HepG2 (cell line): ENCODE results near the gene PTPN22. TPM values are rescaled to one million over a fixed set of nuclear protein-coding genes. Genes with fewer than 3 reads are reported as not detected.
A peak's percentile ranks its signal among the peaks of the same experiment; 100 is the strongest.

Experiments used
- ARID2 ChIP-seq: sonication (generic); formaldehyde crosslinking; IDR thresholded peaks from 2 replicates; pipeline ENCODE4 v1.8.1; 2022; ENCODE audit warnings: mild to moderate bottlenecking, missing genetic modification reagents, borderline replicate concordance
- ASH2L ChIP-seq: fragments of 300-600, 200-600 bp; sonication (generic); IDR thresholded peaks from 2 replicates; pipeline ENCODE4 v1.7.0; 2017; ENCODE audit warnings: low read depth, mild to moderate bottlenecking, moderate library complexity, mixed read lengths, low read length; ENCODE audit not compliant: insufficient read length
- BCL3 ChIP-seq: sonication (generic); formaldehyde crosslinking; IDR thresholded peaks from 2 replicates; pipeline ENCODE4 v1.5.1; 2020; ENCODE audit warnings: mild to moderate bottlenecking, missing genetic modification reagents, moderate library complexity
- ELF4 ChIP-seq: sonication (generic); formaldehyde crosslinking; IDR thresholded peaks from 2 replicates; pipeline ENCODE4 v1.5.0; 2020; ENCODE audit warnings: missing genetic modification reagents, mild to moderate bottlenecking, moderate library complexity, borderline replicate concordance
- FOXO1 ChIP-seq: sonication (generic); formaldehyde crosslinking; IDR thresholded peaks from 2 replicates; pipeline ENCODE4 v1.4.0; 2020; ENCODE audit warnings: missing genetic modification reagents
- MYPOP ChIP-seq: sonication (generic); formaldehyde crosslinking; IDR thresholded peaks from 2 replicates; pipeline ENCODE4 v1.8.1; 2023; ENCODE audit warnings: mild to moderate bottlenecking, moderate library complexity, missing genetic modification reagents
- NCOA2 ChIP-seq: sonication (generic); formaldehyde crosslinking; IDR thresholded peaks from 2 replicates; pipeline ENCODE4 v1.8.0; 2022; ENCODE audit warnings: inconsistent platforms
- RELA ChIP-seq: sonication (generic); formaldehyde crosslinking; IDR thresholded peaks from 2 replicates; pipeline ENCODE4 v1.4.0; 2020; ENCODE audit warnings: missing genetic modification reagents
- TCF7L2 ChIP-seq: IDR thresholded peaks from 2 replicates; pipeline ENCODE4 v1.6.1; 2011; ENCODE audit warnings: mild to moderate bottlenecking, low read depth, low read length, moderate library complexity
- TFDP2 ChIP-seq: sonication (generic); formaldehyde crosslinking; IDR thresholded peaks from 2 replicates; pipeline ENCODE4 v1.4.0; 2020; ENCODE audit warnings: missing genetic modification reagents
- U2AF2 ChIP-seq: fragments of 200-400 bp; formaldehyde crosslinking; IDR thresholded peaks from 2 replicates; pipeline ENCODE4 v1.6.1; 2017; ENCODE audit warnings: low read depth, mild to moderate bottlenecking, low read length
- ZBTB43 ChIP-seq: sonication (generic); formaldehyde crosslinking; conservative IDR thresholded peaks from 2 replicates; pipeline ENCODE4 v1.4.0; 2020; ENCODE audit warnings: missing genetic modification reagents
- ZNF121 ChIP-seq: sonication (generic); formaldehyde crosslinking; IDR thresholded peaks from 2 replicates; pipeline ENCODE4 v1.5.0; 2020; ENCODE audit warnings: mild to moderate bottlenecking, missing genetic modification reagents
- ZNF234 ChIP-seq: sonication (generic); formaldehyde crosslinking; conservative IDR thresholded peaks from 2 replicates; pipeline ENCODE4 v1.5.1; 2020; ENCODE audit warnings: mild to moderate bottlenecking, missing genetic modification reagents
- ZNF510 ChIP-seq: sonication (generic); formaldehyde crosslinking; IDR thresholded peaks from 2 replicates; pipeline ENCODE4 v1.4.0; 2020; ENCODE audit warnings: low read depth, mild to moderate bottlenecking, missing genetic modification reagents
- ZNF646 ChIP-seq: sonication (generic); formaldehyde crosslinking; IDR thresholded peaks from 2 replicates; pipeline ENCODE4 v1.9.0; 2021; ENCODE audit warnings: mild to moderate bottlenecking, missing genetic modification reagents
- ZNF780A ChIP-seq: sonication (generic); formaldehyde crosslinking; IDR thresholded peaks from 2 replicates; pipeline ENCODE4 v1.8.0; 2022; ENCODE audit warnings: mild to moderate bottlenecking, missing genetic modification reagents, moderate library complexity
- polyA plus RNA-seq, 8 experiments: library from polyadenylated mRNA; depleted of rRNA in 3 of 8; stranded (reverse) in 7 of 8; unstranded in 1 of 8; fragments of >200 nt; fragmentation: Illumina TruSeq in 4 of 8; extraction: Trizol in 4 of 8; gene quantifications; 2 replicates each; pipeline versions ENCODE4 v1.2.1 to v1.2.3, GENCODE V29; 2011 to 2016; ENCODE audit warnings: low read depth in 4 of 8, missing spikeins in 1 of 8, mixed read lengths in 1 of 8; ENCODE audit not compliant: insufficient read depth in 1 of 8
- total RNA-seq, 5 experiments: library from RNA; depleted of rRNA; stranded (reverse); fragments of >200 nt; fragmentation: Illumina TruSeq; extraction: Trizol; gene quantifications; 2 replicates each; pipeline ENCODE4 v1.2.3, GENCODE V29; 2016; ENCODE audit warnings: low read depth in 1 of 5

The PTPN22 gene
- total and polyA plus RNA-seq, 2 of the 13 experiments (the other 11 are each of a cell fraction or from before 2014, with no cell fraction given), result not detected

- TF ChIP-seq TFDP2 (CRISPR knock-in tag), result peak; percentile 98
- no peak for TF ChIP-seq ZNF780A (CRISPR knock-in tag)
- peak; percentile 71; the same call in 1 of the 2 replicates for TF ChIP-seq BCL3 (CRISPR knock-in tag)
- no peak for TF ChIP-seq ELF4 (CRISPR knock-in tag)
- peak; percentile 68; the same call in 1 of the 2 replicates for TF ChIP-seq RELA (CRISPR knock-in tag)
- peak; percentile 57 for TF ChIP-seq ASH2L
- no peak for TF ChIP-seq ZNF646 (CRISPR knock-in tag)
- TF ChIP-seq ZNF234 (CRISPR knock-in tag), result peak; percentile 93; the same call in 1 of the 2 replicates
- peak; percentile 43; the same call in 1 of the 2 replicates for TF ChIP-seq ZNF121 (CRISPR knock-in tag)
- TF ChIP-seq FOXO1, result peak; percentile 13; the same call in 1 of the 2 replicates
- no peak for TF ChIP-seq ZNF510
- TF ChIP-seq ARID2 (CRISPR knock-in tag), result peak; percentile 70; the same call in 1 of the 2 replicates
- TF ChIP-seq NCOA2 (CRISPR knock-in tag), result peak; percentile 59
- no peak for TF ChIP-seq TCF7L2
- TF ChIP-seq U2AF2, result no peak
- peak; percentile 95 for TF ChIP-seq MYPOP (CRISPR knock-in tag)
- no peak for TF ChIP-seq ZBTB43 (CRISPR knock-in tag)
Measured at GRCh38 chr1:113904674-113905434, 33.3 kb upstream of the PTPN22 start, which contains the start of the genes AP4B1 and DCLRE1B (continued).
